ENCODE data around the gene FOXN3. TPM values are rescaled to one million over a fixed set of nuclear protein-coding genes. Genes with fewer than 3 reads are reported as not detected.
A peak's percentile ranks its signal among the peaks of the same experiment; 100 is the strongest.

The FOXN3 gene
- total and polyA plus RNA-seq, 2 experiments from 2014 or later, result 98.9 to 167 TPM

- H3K9me2 ChIP-seq (ENCODE audit: insufficient read depth), result no peaks in the 10 kb centered on the region
- peaks cover 60% of the 10 kb centered on the region for H3K4me1 Mint-ChIP-seq
- H4K20me1 ChIP-seq (replicated peaks; ENCODE audit: insufficient read depth), result peaks cover 34% of the 10 kb centered on the region
- peaks cover 98% of the 10 kb centered on the region for H3K79me2 ChIP-seq (replicated peaks; ENCODE audit: insufficient read depth)
- H3K36me3 Mint-ChIP-seq (ENCODE audit: low read depth), result peaks cover 38% of the 10 kb centered on the region
- H3K4me2 ChIP-seq, result peak overlapping the region; percentile 39; the same call in 1 of the 2 replicates
- H3K4me3 ChIP-seq, result no peak overlapping the region
- H3K9me3 Mint-ChIP-seq, result no peaks in the 10 kb centered on the region
- H3K36me3 ChIP-seq (ENCODE audit: insufficient read depth), result no peaks in the 10 kb centered on the region
- TF ChIP-seq EZH2 (IDR thresholded peaks at IDR 0.05; ENCODE audit: low read depth, unreplicated experiment) (no peak), REST (IDR thresholded peaks at IDR 0.05; ENCODE audit: unreplicated experiment) (no peak), POLR2AphosphoS5 (IDR thresholded peaks at IDR 0.05; ENCODE audit: low read depth) (no peak), NANOG (IDR thresholded peaks at IDR 0.05; ENCODE audit: borderline replicate concordance) (no peak), JUNB (IDR thresholded peaks at IDR 0.05; ENCODE audit: unreplicated experiment) (no peak), CREB1 (CRISPR knock-in tag; IDR thresholded peaks at IDR 0.05; ENCODE audit: low read depth) (no peak), EZH2phosphoT487 (IDR thresholded peaks at IDR 0.05; ENCODE audit: unreplicated experiment) (no peak), ZNF114 (CRISPR knock-in tag; IDR thresholded peaks at IDR 0.05) (no peak), ZNF331 (CRISPR knock-in tag; IDR thresholded peaks at IDR 0.05; ENCODE audit: low read depth) (no peak), CTCF (conservative IDR thresholded peaks at IDR 0.05; ENCODE audit: low read depth in 2 of 2) (no peak), STAT1 (IDR thresholded peaks at IDR 0.05; ENCODE audit: unreplicated experiment) (no peak), ETS1 (IDR thresholded peaks at IDR 0.05) (no peak), ZNF462 (CRISPR knock-in tag; IDR thresholded peaks at IDR 0.05) (no peak)
- ATAC-seq (no peak), DNase-seq (ENCODE audit: low spot score) (no peak)
- no peaks in the 10 kb centered on the region for H3K27me3 ChIP-seq (ENCODE audit: insufficient read depth)
- H3K4me1 ChIP-seq (ENCODE audit: insufficient read depth), result peaks cover 38% of the 10 kb centered on the region
- no peak overlapping the region for H3K27ac Mint-ChIP-seq
- no peak overlapping the region; the same call in 1 of the 2 replicates for H3K27ac ChIP-seq (ENCODE audit: low read depth)
- H2AFZ ChIP-seq, result no peak overlapping the region
- H3K27me3 Mint-ChIP-seq (ENCODE audit: insufficient read depth, low read depth, poor library complexity), result peaks cover 18% of the 10 kb centered on the region
- H3F3A ChIP-seq (replicated peaks; ENCODE audit: low read depth), result no peaks in the 10 kb centered on the region
- no peak overlapping the region for H3K4me3 Mint-ChIP-seq
Measured at GRCh38 chr14:89249972-89250654, 166.9 kb downstream of the FOXN3 start.

Data from GM23338 (cell line).